HepG2 (cell line): ENCODE results near the gene IFT80. TPM values are rescaled to one million over a fixed set of nuclear protein-coding genes. Genes with fewer than 3 reads are reported as not detected.

Experiments used
- GLMP ChIP-seq: sonication (generic); formaldehyde crosslinking; IDR thresholded peaks from 2 replicates; pipeline ENCODE4 v1.9.0; 2021; ENCODE audit warnings: missing genetic modification reagents, mild to moderate bottlenecking, borderline replicate concordance
- MXD3 ChIP-seq: IDR thresholded peaks from 2 replicates; pipeline ENCODE4 v1.6.1; 2016; ENCODE audit warnings: mild to moderate bottlenecking, missing biosample characterization, missing genetic modification reagents
- MXI1 ChIP-seq: IDR thresholded peaks from 3 replicates; pipeline ENCODE4 v1.6.1; 2012; ENCODE audit warnings: low read depth, low read length, inconsistent platforms, borderline replicate concordance
- PHF21A ChIP-seq: sonication (generic); formaldehyde crosslinking; IDR thresholded peaks from 2 replicates; pipeline ENCODE4 v1.5.0; 2020; ENCODE audit warnings: mild to moderate bottlenecking, missing genetic modification reagents
- SCMH1 ChIP-seq: sonication (generic); formaldehyde crosslinking; IDR thresholded peaks from 2 replicates; pipeline ENCODE4 v1.9.0; 2021; ENCODE audit warnings: missing genetic modification reagents, mild to moderate bottlenecking, borderline replicate concordance
- SP4 ChIP-seq: sonication (generic); formaldehyde crosslinking; IDR thresholded peaks from 2 replicates; pipeline ENCODE4 v1.8.1; 2023; ENCODE audit warnings: mild to moderate bottlenecking, missing genetic modification reagents
- TERF1 ChIP-seq: sonication (generic); formaldehyde crosslinking; IDR thresholded peaks from 2 replicates; pipeline ENCODE4 v1.8.0; 2022; ENCODE audit warnings: mild to moderate bottlenecking, missing genetic modification reagents, moderate library complexity
- TFDP2 ChIP-seq: sonication (generic); formaldehyde crosslinking; IDR thresholded peaks from 2 replicates; pipeline ENCODE4 v1.4.0; 2020; ENCODE audit warnings: missing genetic modification reagents
- ZNF598 ChIP-seq: sonication (generic); formaldehyde crosslinking; IDR thresholded peaks from 2 replicates; pipeline ENCODE4 v1.5.1; 2020; ENCODE audit warnings: mild to moderate bottlenecking, missing genetic modification reagents, borderline replicate concordance
- ZNF609 ChIP-seq: sonication (generic); formaldehyde crosslinking; IDR thresholded peaks from 2 replicates; pipeline ENCODE4 v1.4.0; 2020; ENCODE audit warnings: mild to moderate bottlenecking, missing genetic modification reagents, borderline replicate concordance
- ZNF720 ChIP-seq: sonication (generic); formaldehyde crosslinking; IDR thresholded peaks from 2 replicates; pipeline ENCODE4 v1.4.0; 2020; ENCODE audit warnings: missing genetic modification reagents
- ZNF816 ChIP-seq: sonication (generic); formaldehyde crosslinking; IDR thresholded peaks from 2 replicates; pipeline ENCODE4 v1.8.0; 2022; ENCODE audit warnings: missing genetic modification reagents, mild to moderate bottlenecking, borderline replicate concordance
- ZSCAN22 ChIP-seq: sonication (generic); formaldehyde crosslinking; IDR thresholded peaks from 2 replicates; pipeline ENCODE4 v1.4.0; 2020; ENCODE audit warnings: mild to moderate bottlenecking, missing genetic modification reagents
- ZXDC ChIP-seq: sonication (generic); formaldehyde crosslinking; IDR thresholded peaks from 2 replicates; pipeline ENCODE4 v1.5.0; 2020; ENCODE audit warnings: mild to moderate bottlenecking, missing genetic modification reagents
- polyA plus RNA-seq, 8 experiments: library from polyadenylated mRNA; depleted of rRNA in 3 of 8; stranded (reverse) in 7 of 8; unstranded in 1 of 8; fragments of >200 nt; fragmentation: Illumina TruSeq in 4 of 8; extraction: Trizol in 4 of 8; gene quantifications; 2 replicates each; pipeline versions ENCODE4 v1.2.1 to v1.2.3, GENCODE V29; 2011 to 2016; ENCODE audit warnings: low read depth in 4 of 8, missing spikeins in 1 of 8, mixed read lengths in 1 of 8; ENCODE audit not compliant: insufficient read depth in 1 of 8
- total RNA-seq, 5 experiments: library from RNA; depleted of rRNA; stranded (reverse); fragments of >200 nt; fragmentation: Illumina TruSeq; extraction: Trizol; gene quantifications; 2 replicates each; pipeline ENCODE4 v1.2.3, GENCODE V29; 2016; ENCODE audit warnings: low read depth in 1 of 5

IFT80 gene
- total and polyA plus RNA-seq, 2 of the 13 experiments (the other 11 are each of a cell fraction or from before 2014, with no cell fraction given) = 11.4 to 15.7 TPM

- no peak for TF ChIP-seq ZNF609
- 0 out of 3 replicates have a peak, but pooled peaks have one; percentile 11 for TF ChIP-seq MXI1
- TF ChIP-seq MXD3 (CRISPR knock-in tag) = no peak
- no peak for TF ChIP-seq ZSCAN22
- TF ChIP-seq TFDP2 (CRISPR knock-in tag) = peak; percentile 26; the same call in 1 of the 2 replicates
- no peak for TF ChIP-seq TERF1 (CRISPR knock-in tag)
- no peak for TF ChIP-seq GLMP (CRISPR knock-in tag)
- TF ChIP-seq ZNF816 (CRISPR knock-in tag) = no peak
- TF ChIP-seq ZXDC (CRISPR knock-in tag) = no peak
- TF ChIP-seq SP4 (CRISPR knock-in tag) = no peak
- TF ChIP-seq PHF21A (CRISPR knock-in tag) = 0 out of 2 replicates have a peak, but pooled peaks have one; percentile 26
- no peak for TF ChIP-seq SCMH1 (CRISPR knock-in tag)
- TF ChIP-seq ZNF720 (CRISPR knock-in tag) = no peak
- TF ChIP-seq ZNF598 (CRISPR knock-in tag) = no peak
Observed at GRCh38 chr3:160225176-160226025, 173.6 kb downstream of the IFT80 start, which contains the start of gene C3orf80 (continued).
